ENCODE results near the gene F10.

The F10 gene

GRCh38 chr13:113114511-113115362 lies 7.9 kb upstream of the F10 start:
- in situ Hi-C loops (cut with HindIII; ENCODE audit: low sequenced_read_pairs) = no loop called here

DNA sequence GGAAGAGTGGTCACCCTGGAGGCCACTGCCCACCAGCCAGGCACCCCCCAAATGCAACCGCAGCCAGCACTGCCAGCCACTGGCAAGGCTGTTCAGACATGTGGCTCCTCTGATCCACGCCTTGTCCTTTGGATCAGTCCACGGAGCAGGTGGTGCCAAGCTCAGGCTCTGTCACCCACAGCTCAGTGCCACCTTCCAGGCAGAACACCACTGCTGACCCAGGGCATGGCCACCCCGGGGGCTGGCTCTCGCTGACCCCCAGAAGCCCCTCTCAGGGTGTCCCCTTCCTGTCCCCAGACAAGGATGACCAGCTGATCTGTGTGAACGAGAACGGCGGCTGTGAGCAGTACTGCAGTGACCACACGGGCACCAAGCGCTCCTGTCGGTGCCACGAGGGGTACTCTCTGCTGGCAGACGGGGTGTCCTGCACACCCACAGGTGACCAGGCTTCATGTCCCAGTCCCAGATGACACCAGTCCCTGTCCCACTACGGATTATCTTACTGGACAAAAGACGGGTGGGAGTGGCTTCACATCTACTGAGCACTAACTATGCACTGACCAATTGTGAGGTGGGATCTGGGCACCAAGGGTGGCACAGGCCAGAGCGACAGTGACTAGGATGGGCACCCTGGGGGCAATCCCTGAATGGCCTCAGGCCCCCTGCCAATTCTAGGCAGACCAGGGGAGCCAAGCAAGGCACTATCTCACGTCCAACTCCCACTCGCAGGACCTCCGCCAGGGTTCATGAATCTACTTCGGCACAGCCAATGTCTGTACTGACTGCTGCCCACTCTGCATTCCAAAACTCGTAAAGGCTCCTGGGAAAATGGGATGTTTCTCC lies 7.0 kb upstream of the F10 start:
- in situ Hi-C loops (cut with HindIII; ENCODE audit: low sequenced_read_pairs) = no loop called here

DNA sequence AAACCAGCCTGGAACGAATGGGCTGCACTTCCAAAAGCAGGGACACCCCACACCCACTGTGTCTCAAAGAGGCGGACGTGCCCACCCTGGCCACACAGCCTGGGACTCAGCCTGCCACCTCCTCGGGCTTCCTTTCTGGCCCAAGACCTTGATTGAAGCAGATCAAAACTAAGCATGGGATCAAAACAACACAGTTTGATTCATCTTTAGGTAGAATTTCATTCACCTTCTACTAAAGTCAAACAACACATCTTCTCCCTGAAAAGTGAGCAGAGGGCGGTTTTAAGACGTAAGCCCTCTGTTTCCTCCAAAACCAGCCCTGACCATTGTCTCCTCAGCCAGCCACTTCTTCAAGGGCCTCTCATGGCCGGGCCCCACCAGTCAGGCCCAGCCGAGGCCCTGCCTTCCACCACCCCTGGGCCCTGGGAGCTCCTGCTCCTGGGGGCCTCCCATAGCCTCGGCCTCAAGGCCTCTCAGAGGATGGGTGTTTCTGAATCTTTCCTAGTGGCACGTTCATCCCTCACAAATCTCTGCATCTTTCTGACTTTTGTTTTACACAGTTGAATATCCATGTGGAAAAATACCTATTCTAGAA lies 6.3 kb upstream of the F10 start:
- in situ Hi-C loops (cut with HindIII; ENCODE audit: low sequenced_read_pairs) = no loop called here

DNA sequence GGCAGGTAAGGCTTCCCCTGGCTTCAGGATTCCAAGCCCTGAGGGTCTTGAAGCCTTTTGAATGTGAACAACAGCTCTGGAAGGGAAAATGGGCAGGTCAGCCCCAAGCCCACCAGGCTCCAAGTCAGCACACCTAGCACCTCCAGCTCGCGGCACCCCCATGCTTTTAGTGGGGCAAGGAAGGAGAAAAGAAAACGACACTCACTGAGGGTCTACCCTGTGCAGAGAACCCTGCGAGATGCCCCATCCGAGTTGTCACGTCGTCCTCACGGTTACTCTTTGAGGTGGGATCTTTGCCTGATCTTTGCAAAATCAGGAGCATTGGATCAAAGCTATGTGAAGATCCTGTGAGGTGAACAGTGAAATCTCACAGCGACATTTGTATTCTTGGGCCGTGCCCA lies 5.7 kb upstream of the F10 start:
- in situ Hi-C loops (cut with HindIII; ENCODE audit: low sequenced_read_pairs) = no loop called here

DNA sequence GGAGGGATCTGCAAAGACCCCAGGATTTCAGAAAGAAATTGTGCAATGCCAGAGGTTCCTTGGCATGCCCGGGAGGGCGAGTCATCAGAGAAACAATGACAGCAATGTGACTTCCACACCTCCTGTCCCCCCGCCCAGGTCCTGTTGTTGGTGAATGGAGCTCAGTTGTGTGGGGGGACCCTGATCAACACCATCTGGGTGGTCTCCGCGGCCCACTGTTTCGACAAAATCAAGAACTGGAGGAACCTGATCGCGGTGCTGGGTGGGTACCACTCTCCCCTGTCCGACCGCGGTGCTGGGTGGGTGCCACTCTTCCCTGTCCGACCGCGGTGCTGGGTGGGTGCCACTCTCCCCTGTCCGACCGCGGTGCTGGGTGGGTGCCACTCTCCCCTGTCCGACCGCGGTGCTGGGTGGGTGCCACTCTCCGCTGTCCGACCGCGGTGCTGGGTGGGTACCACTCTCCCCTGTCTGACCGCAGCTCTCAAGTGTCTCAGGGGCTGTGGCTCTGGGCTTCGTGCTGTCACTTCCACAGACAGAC lies 5.2 kb upstream of the F10 start:
- in situ Hi-C loops (cut with HindIII; ENCODE audit: low sequenced_read_pairs) = no loop called here

GRCh38 chr13:113117911-113118260 lies 4.7 kb upstream of the F10 start:
- in situ Hi-C loops (cut with HindIII; ENCODE audit: low sequenced_read_pairs) = no loop called here

DNA sequence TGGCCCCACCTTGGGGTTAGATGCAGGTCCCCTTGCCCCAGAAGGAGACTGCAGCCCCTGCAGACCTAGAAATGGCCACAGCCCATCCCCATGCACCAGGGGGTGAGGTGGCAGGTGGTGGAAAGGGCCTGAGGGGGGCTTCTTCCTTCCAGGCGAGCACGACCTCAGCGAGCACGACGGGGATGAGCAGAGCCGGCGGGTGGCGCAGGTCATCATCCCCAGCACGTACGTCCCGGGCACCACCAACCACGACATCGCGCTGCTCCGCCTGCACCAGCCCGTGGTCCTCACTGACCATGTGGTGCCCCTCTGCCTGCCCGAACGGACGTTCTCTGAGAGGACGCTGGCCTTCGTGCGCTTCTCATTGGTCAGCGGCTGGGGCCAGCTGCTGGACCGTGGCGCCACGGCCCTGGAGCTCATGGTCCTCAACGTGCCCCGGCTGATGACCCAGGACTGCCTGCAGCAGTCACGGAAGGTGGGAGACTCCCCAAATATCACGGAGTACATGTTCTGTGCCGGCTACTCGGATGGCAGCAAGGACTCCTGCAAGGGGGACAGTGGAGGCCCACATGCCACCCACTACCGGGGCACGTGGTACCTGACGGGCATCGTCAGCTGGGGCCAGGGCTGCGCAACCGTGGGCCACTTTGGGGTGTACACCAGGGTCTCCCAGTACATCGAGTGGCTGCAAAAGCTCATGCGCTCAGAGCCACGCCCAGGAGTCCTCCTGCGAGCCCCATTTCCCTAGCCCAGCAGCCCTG lies 4.2 kb upstream of the F10 start:
- in situ Hi-C loops (cut with HindIII; ENCODE audit: low sequenced_read_pairs) = no loop called here

DNA sequence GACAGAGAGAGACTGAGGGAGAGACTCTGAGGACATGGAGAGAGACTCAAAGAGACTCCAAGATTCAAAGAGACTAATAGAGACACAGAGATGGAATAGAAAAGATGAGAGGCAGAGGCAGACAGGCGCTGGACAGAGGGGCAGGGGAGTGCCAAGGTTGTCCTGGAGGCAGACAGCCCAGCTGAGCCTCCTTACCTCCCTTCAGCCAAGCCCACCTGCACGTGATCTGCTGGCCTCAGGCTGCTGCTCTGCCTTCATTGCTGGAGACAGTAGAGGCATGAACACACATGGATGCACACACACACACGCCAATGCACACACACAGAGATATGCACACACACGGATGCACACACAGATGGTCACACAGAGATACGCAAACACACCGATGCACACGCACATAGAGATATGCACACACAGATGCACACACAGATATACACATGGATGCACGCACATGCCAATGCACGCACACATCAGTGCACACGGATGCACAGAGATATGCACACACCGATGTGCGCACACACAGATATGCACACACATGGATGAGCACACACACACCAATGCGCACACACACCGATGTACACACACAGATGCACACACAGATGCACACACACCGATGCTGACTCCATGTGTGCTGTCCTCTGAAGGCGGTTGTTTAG lies 3.3 kb upstream of the F10 start:
- in situ Hi-C loops (cut with HindIII; ENCODE audit: low sequenced_read_pairs) = no loop called here

GRCh38 chr13:113119822-113120189 lies 2.8 kb upstream of the F10 start:
- in situ Hi-C loops (cut with HindIII; ENCODE audit: low sequenced_read_pairs) = no loop called here

DNA sequence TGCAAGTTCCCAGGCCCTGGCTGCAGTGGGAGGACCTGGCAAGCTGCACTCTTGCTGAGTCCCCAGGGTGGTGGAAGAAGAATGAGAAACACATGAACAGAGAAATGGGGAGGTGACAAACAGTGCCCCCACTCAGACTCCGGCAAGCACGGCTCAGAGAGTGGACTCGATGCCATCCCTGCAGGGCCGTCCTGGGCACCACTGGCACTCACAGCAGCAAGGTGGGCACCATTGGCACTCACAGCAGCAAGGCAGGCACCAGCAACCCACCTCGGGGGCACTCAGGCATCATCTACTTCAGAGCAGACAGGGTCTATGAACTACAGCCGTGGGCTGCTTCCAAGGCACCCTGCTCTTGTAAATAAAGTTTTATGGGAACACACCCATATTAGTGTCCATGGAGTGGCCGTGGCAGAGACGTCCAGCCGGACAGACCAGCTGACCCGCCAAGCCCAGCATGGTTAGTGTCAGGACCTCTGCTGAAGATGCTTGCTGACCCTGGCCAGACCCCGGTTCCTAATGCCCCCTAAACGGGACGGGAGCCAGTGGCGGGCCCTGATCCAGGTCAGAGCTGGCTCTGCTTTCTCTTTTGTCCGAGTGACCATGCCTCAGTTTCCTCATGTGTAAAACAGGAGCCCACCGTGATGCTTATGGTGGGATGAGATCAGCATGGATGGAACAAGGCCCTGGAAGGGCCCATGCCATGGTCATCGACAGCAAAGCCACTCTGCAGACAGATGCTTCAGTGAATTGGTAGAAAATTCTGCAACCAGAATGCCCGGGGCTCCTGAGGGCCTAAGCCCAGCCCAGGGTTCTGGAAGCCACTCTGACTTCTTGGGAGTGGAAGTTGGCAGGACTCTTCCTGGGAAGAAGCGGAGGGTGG lies 2.1 kb upstream of the F10 start:
- in situ Hi-C loops (cut with HindIII; ENCODE audit: low sequenced_read_pairs) = no loop called here

GRCh38 chr13:113121183-113121927 lies 1.2 kb upstream of the F10 start:
- in situ Hi-C loops (cut with HindIII; ENCODE audit: low sequenced_read_pairs) = no loop called here

DNA sequence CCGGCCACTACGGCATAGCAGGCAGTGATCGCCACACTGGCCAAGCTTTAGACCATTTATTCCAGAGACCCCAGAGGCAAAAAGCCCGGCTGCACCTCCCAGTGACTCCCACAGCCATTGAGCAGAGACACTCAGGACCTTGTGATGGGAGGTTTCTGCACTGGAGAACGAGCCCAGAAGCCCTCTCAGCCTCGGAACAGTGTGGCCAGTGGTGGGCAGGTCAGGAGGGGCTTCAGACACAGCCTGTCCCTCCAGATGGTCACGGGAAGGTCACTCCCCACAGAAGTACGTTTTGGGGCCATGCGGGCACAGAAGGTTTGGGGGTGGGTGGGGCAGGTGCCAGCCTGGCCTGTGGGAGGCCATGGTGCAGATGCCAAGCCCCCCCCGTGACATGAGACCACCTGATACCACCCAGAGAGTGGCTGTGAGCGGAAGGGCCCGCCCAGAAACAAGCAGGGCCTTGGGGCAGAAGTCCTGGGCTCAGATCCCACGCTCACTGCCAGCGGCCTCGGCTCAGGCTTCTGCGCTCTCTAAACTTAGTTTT lies 599 bp upstream of the F10 start:
- in situ Hi-C loops (cut with HindIII; ENCODE audit: low sequenced_read_pairs) = no loop called here

DNA sequence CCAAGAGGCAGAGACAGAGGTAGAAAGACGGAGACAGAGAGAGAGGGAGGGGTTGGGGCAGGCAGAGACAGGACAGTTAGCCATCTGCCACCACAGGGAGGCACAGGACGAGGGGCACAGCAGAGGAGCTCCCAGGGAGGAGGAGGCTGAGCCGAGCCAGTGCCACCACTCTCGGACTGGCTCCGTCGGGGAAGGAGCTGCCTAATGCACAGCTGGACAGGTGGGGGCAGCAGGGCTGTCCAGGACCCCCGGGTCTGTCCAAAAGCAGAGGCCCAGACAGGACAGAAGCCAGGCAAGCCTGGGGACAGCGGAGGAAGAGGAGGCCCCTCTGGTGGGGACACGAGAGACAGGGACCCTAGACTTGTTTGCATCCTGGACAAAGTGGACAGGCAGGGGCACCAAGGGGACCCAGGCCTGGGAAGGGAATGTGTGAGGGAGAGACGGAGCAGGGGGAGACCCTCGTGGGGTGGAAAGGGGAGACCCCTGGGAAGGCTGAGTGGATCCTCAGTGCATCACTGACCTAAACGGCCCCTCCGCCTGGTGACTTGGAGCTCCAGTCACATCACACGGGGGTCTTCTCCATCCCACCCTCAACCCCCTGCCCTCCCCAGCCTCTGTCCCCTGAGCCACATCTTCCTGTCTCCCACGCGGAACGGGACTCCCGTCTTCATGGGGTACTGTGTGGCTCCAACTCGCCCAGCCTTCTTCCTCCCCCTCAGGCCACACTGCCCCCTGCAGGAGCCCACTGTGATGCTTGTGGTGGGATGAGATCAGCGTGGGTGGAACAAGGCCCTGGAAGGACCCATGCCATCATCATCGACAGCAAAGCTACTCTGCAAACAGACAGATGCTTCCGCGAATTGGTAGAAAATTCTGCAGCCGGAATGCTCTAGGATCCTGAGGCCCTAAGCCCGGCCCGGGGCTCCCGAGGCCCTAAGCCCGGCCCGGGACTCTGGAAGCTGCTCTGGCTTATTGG lies 915 bp downstream of the F10 start:
- in situ Hi-C loops (cut with HindIII; ENCODE audit: low sequenced_read_pairs) = no loop called here

DNA sequence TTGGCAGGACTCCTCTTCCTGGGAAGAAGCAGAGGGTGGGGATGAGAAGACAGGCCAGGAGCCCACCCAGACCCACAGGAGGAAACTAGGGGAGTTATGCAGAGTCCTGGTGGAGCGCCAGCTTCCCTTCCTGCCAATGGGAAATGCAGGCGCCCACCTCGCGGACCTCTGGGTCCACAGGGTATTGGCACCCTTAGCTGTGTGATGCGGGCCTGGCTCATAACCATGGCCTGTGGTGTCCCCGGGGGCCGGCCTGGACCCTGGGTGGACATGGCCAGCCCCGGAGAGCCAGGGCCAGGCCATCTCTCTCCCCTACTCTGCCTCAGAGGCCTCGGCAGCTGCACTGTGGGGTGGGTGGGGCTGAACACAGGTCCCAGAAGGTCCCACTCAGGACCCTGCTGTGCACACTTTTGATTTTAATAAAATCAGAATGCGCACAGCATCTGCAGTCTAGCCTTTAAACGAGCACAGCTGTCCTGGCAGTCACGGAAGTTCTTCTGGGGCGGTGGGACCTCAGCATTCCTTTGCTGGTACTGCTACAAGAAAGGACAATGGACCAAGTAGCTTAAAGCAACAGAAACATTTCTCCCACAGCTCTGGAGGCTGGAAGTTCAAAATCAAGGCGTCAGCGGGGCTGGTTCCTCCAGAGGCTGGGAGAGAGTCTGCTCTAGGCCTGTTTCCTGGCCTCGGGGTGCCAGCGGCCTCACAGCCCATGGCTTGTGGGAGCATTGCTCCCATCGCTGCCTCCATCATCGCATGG lies 1.8 kb downstream of the F10 start:
- in situ Hi-C loops (cut with HindIII; ENCODE audit: low sequenced_read_pairs) = no loop called here

GRCh38 chr13:113125506-113126264 lies 3.1 kb downstream of the F10 start:
- in situ Hi-C loops (cut with HindIII; ENCODE audit: low sequenced_read_pairs) = no loop called here

Data from endothelial cell of hepatic sinusoid (primary cell).